Upper lobe of left lung (tissue), 6 donors: ENCODE measurements around the gene POMP. TPM values are rescaled to one million over a fixed set of nuclear protein-coding genes. Genes with fewer than 3 reads are reported as not detected.
"Not testable (repeated sequence)": the region's sequence is repeated elsewhere in the genome, so short reads cannot be mapped to it uniquely, and the experiment has no call there.

Source experiments
- ATAC-seq, 2 donors: fragments of 200-7000 bp; cut with Tn5 transposase; one replicate each; pipeline ENCODE4 v1.9.1; 2022; ENCODE audit warnings: mild to moderate bottlenecking in 2 of 2, moderate library complexity in 2 of 2; ENCODE audit not compliant: low FRiP score in 2 of 2
- DNase-seq, 2 donors: peaks; one replicate each; pipeline ENCODE4 v3.0.0-alpha.2; 2019 to 2020
- H3K27ac ChIP-seq, 4 donors: fragments of 200-600 bp; sonication (generic); one replicate each; pipeline ENCODE4 v1.5.1; 2016 to 2019
- H3K27me3 ChIP-seq, 4 donors: fragments of 200-600 bp; sonication (generic); one replicate each; pipeline ENCODE4 v1.5.1; 2017 to 2019
- H3K36me3 ChIP-seq, 4 donors: fragments of 200-600 bp; sonication (generic); one replicate each; pipeline ENCODE4 v1.5.1; 2016 to 2019
- H3K4me1 ChIP-seq, 4 donors: fragments of 200-600 bp; sonication (generic); one replicate each; pipeline ENCODE4 v1.5.1; 2018 to 2019
- H3K4me3 ChIP-seq, 4 donors: fragments of 200-600 bp; sonication (generic); one replicate each; pipeline ENCODE4 v1.5.1; 2017 to 2019; ENCODE audit warnings: mild to moderate bottlenecking in 2 of 4, moderate library complexity in 1 of 4
- H3K9me3 ChIP-seq, 4 donors: fragments of 200-600 bp; sonication (generic); one replicate each; pipeline ENCODE4 v1.5.1; 2018 to 2019
- EP300 ChIP-seq, 4 donors: sonication (generic); formaldehyde crosslinking; IDR thresholded peaks; one replicate each; pipeline ENCODE4 v1.5.1; 2017; ENCODE audit warnings: antibody characterized with exemption in 4 of 4, control low read depth in 2 of 4
- POLR2A ChIP-seq, 4 donors: fragments of 450-650 bp; IDR thresholded peaks; one replicate each; pipeline ENCODE4 v1.5.1; 2016 to 2017; ENCODE audit warnings: antibody characterized with exemption in 4 of 4, mild to moderate bottlenecking in 2 of 4
- POLR2AphosphoS5 ChIP-seq, 2 donors: sonication (generic); formaldehyde crosslinking; IDR thresholded peaks; one replicate each; pipeline ENCODE4 v1.5.1; 2017; ENCODE audit warnings: antibody characterized with exemption in 2 of 2
- WGBS, 2 donors: methylation state at CpG; one replicate each; pipeline ENCODE4 v1.1.5; 2017 to 2018; 5-methylcytosine and 5-hydroxymethylcytosine counted together
- total RNA-seq, 6 donors: library from RNA; depleted of rRNA in 4 of 6; stranded (reverse); fragments of >200 nt in 4 of 6; gene quantifications; one replicate each; pipeline versions ENCODE4 v1.1.0 to v1.2.1, GENCODE V29; 2016 to 2021
- TF ChIP-seq, protein P1 (sequence below), 6 experiments: fragments of 450-650 bp in 4 of 6; fragments of 200-600 bp in 2 of 6; sonication (generic) in 2 of 6; IDR thresholded peaks; one replicate each; pipeline ENCODE4 v1.5.1; 2016 to 2019; ENCODE audit warnings: antibody characterized with exemption in 6 of 6
- donor health status: DM: no; HTN: no; CAD: no; lungs with moderate emphysema.
- donor health status: DM: no; HTN: yes; CAD: no; lungs with severe emphysema.

POMP gene
- total RNA-seq, 6 donors from 2014 or later: 11.5 to 59.8 (median 51.4) TPM

GRCh38 chr13:28671126-28671792 is 12.3 kb downstream of the POMP start:
- Histone ChIP-seq H3K4me3 (no peak overlapping the region), H3K4me1 (peaks cover 0 to 8% (median 2%) of the 10 kb centered on the region in 4 donors), H3K9me3 (no peaks in the 10 kb centered on the region), H3K27me3 (no peaks in the 10 kb centered on the region), H3K27ac (peak overlapping the region in 2 of 4 donors; percentile 22 to 45), H3K36me3 (peaks cover 67 to 100% (median 88%) of the 10 kb centered on the region in 4 donors)
- no peak for TF ChIP-seq POLR2A (IDR thresholded peaks at IDR 0.05)
- no peak for TF ChIP-seq EP300 (IDR thresholded peaks at IDR 0.05)
- TF ChIP-seq POLR2AphosphoS5 (IDR thresholded peaks at IDR 0.05): no peak
- TF ChIP-seq, protein P1, sequence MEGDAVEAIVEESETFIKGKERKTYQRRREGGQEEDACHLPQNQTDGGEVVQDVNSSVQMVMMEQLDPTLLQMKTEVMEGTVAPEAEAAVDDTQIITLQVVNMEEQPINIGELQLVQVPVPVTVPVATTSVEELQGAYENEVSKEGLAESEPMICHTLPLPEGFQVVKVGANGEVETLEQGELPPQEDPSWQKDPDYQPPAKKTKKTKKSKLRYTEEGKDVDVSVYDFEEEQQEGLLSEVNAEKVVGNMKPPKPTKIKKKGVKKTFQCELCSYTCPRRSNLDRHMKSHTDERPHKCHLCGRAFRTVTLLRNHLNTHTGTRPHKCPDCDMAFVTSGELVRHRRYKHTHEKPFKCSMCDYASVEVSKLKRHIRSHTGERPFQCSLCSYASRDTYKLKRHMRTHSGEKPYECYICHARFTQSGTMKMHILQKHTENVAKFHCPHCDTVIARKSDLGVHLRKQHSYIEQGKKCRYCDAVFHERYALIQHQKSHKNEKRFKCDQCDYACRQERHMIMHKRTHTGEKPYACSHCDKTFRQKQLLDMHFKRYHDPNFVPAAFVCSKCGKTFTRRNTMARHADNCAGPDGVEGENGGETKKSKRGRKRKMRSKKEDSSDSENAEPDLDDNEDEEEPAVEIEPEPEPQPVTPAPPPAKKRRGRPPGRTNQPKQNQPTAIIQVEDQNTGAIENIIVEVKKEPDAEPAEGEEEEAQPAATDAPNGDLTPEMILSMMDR (IDR thresholded peaks at IDR 0.05): no peak
- no peak for ATAC-seq
- DNase-seq: no peak

DNA sequence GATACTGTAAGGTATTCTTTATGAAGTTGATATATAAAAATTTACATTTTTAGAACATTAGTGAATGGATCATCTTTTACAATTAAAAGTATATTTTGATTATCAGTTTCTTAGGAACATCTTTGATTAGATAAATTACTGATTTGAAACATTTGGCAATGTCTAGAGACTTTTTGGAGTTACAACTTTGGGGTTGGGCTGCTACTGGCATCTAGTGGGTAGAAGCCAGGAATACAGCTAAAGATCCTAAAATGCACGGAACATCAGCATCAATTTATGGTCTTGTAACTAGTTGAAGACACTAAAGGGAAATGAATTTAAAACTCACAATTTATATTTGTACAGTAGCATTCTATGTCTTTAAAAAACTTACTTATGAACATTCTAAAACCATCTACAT is 19.9 kb downstream of the POMP start:
- Histone ChIP-seq H3K27me3 (no peaks in the 10 kb centered on the region), H3K36me3 (peaks cover 27 to 68% (median 47%) of the 10 kb centered on the region in 4 donors), H3K27ac (no peak overlapping the region), H3K4me3 (no peak overlapping the region), H3K4me1 (no peaks in the 10 kb centered on the region), H3K9me3 (no peaks in the 10 kb centered on the region)
- DNase-seq (no peak), ATAC-seq (no peak)
- TF ChIP-seq EP300 (IDR thresholded peaks at IDR 0.05) (no peak), POLR2A (IDR thresholded peaks at IDR 0.05) (no peak), POLR2AphosphoS5 (IDR thresholded peaks at IDR 0.05) (no peak)
- TF ChIP-seq, protein P1 (IDR thresholded peaks at IDR 0.05): no peak
- 81% methylated on average over 1 of the region's 1 CpG for WGBS, 2 donors

DNA sequence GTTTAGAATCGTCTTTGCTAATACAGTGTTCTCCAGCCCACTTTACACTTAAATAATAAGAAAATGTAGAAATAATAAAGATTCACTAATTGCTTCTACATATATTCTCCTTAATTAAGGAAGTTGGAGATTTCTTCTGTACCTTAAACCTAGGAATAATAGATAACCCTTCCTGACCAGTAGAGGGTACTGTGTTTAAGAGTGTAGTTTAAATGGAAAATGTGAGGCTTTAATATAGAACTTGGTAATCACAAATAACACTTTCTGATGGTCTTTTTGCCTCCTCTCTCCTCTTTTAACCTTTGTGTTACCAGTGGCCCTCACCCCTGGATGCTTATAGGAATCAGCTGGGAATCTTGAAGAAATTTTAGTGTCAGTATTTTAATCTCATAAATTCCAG is 20.7 kb downstream of the POMP start:
- H3K4me3 ChIP-seq: no peak overlapping the region
- no peak for DNase-seq
- no peak overlapping the region for H3K27ac ChIP-seq
- WGBS, 2 donors: 86 to 95% methylated on average over 1 of the region's 1 CpG
- no peaks in the 10 kb centered on the region for H3K4me1 ChIP-seq
- H3K9me3 ChIP-seq: no peaks in the 10 kb centered on the region
- ATAC-seq: no peak
- no peak for TF ChIP-seq POLR2A (IDR thresholded peaks at IDR 0.05)
- no peak for TF ChIP-seq POLR2AphosphoS5 (IDR thresholded peaks at IDR 0.05)
- TF ChIP-seq, protein P1 (IDR thresholded peaks at IDR 0.05): peak in 3 of 6 experiments; percentile 15 to 25 (median 18)
- no peak for TF ChIP-seq EP300 (IDR thresholded peaks at IDR 0.05)
- H3K36me3 ChIP-seq: peaks cover 21 to 59% (median 38%) of the 10 kb centered on the region in 4 donors
- H3K27me3 ChIP-seq: no peaks in the 10 kb centered on the region

- ATAC-seq (no peak), DNase-seq (no peak)
- Histone ChIP-seq H3K4me3 (no peak overlapping the region), H3K4me1 (no peaks in the 10 kb centered on the region), H3K27ac (no peak overlapping the region), H3K36me3 (peaks cover 14 to 50% (median 29%) of the 10 kb centered on the region in 4 donors), H3K9me3 (no peaks in the 10 kb centered on the region), H3K27me3 (no peaks in the 10 kb centered on the region)
- WGBS, 2 donors: 95 to 97% methylated on average over 2 of the region's 2 CpGs
- no peak for TF ChIP-seq POLR2AphosphoS5 (IDR thresholded peaks at IDR 0.05)
- TF ChIP-seq, protein P1 (IDR thresholded peaks at IDR 0.05): no peak
- TF ChIP-seq EP300 (IDR thresholded peaks at IDR 0.05): no peak
- TF ChIP-seq POLR2A (IDR thresholded peaks at IDR 0.05): no peak
Measured at GRCh38 chr13:28680541-28680940, 21.6 kb downstream of the POMP start.

- H3K36me3 ChIP-seq: peaks cover 0 to 25% (median 11%) of the 10 kb centered on the region in 4 donors
- H3K27ac ChIP-seq, DNase-seq, H3K9me3 ChIP-seq, H3K4me3 ChIP-seq, ATAC-seq, H3K27me3 ChIP-seq, H3K4me1 ChIP-seq: not testable (repeated sequence)
- WGBS, 2 donors: 76 to 80% methylated on average over 8 of the region's 8 CpGs
Measured at GRCh38 chr13:28683169-28683568, 24.2 kb downstream of the POMP start.
